PC-3 (cell line): ENCODE measurements around the gene SHROOM3.

ENCODE experiments used
- EZH2 ChIP-seq: fragments of 300-600 bp; sonication (generic); IDR thresholded peaks from one replicate; pipeline ENCODE4 v1.6.1; 2017; ENCODE audit warnings: antibody characterized with exemption, mild to moderate bottlenecking, low read length; ENCODE audit not compliant: unreplicated experiment
- TF ChIP-seq, protein P1 (sequence below): fragments of 300-600 bp; sonication (generic); conservative IDR thresholded peaks from 2 replicates; pipeline ENCODE4 v1.5.1; 2017; ENCODE audit warnings: antibody characterized with exemption, low read depth, mild to moderate bottlenecking, low read length

GRCh38 chr4:76755756-76756155, 320.7 kb downstream of the SHROOM3 start:
- TF ChIP-seq EZH2: no peak
- TF ChIP-seq, protein P1, sequence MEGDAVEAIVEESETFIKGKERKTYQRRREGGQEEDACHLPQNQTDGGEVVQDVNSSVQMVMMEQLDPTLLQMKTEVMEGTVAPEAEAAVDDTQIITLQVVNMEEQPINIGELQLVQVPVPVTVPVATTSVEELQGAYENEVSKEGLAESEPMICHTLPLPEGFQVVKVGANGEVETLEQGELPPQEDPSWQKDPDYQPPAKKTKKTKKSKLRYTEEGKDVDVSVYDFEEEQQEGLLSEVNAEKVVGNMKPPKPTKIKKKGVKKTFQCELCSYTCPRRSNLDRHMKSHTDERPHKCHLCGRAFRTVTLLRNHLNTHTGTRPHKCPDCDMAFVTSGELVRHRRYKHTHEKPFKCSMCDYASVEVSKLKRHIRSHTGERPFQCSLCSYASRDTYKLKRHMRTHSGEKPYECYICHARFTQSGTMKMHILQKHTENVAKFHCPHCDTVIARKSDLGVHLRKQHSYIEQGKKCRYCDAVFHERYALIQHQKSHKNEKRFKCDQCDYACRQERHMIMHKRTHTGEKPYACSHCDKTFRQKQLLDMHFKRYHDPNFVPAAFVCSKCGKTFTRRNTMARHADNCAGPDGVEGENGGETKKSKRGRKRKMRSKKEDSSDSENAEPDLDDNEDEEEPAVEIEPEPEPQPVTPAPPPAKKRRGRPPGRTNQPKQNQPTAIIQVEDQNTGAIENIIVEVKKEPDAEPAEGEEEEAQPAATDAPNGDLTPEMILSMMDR: no peak
